HepG2 (cell line): ENCODE measurements around the gene F12. TPM values are rescaled to one million over a fixed set of nuclear protein-coding genes. Genes with fewer than 3 reads are reported as not detected.

ENCODE experiments used
- DNMT1 ChIP-seq: sonication (generic); formaldehyde crosslinking; IDR thresholded peaks from 2 replicates; pipeline ENCODE4 v1.5.1; 2020; ENCODE audit warnings: mild to moderate bottlenecking, missing genetic modification reagents
- FUBP1 ChIP-seq: sonication (generic); formaldehyde crosslinking; IDR thresholded peaks from 2 replicates; pipeline ENCODE4 v1.5.1; 2020; ENCODE audit warnings: missing genetic modification reagents, mild to moderate bottlenecking, borderline replicate concordance
- GFI1 ChIP-seq: sonication (generic); formaldehyde crosslinking; IDR thresholded peaks from 2 replicates; pipeline ENCODE4 v1.5.0; 2020; ENCODE audit warnings: missing genetic modification reagents, mild to moderate bottlenecking, borderline replicate concordance
- HNRNPH1 ChIP-seq: fragments of 200-400 bp; formaldehyde crosslinking; optimal IDR thresholded peaks from 2 replicates; pipeline ENCODE3; 2017; ENCODE audit warnings: mild to moderate bottlenecking, low read depth, low read length
- NR0B2 ChIP-seq: sonication (generic); formaldehyde crosslinking; IDR thresholded peaks from 2 replicates; pipeline ENCODE4 v1.4.0; 2020; ENCODE audit warnings: mild to moderate bottlenecking, missing genetic modification reagents
- ONECUT2 ChIP-seq: sonication (generic); formaldehyde crosslinking; IDR thresholded peaks from 2 replicates; pipeline ENCODE4 v1.4.0; 2020; ENCODE audit warnings: missing genetic modification reagents
- RCOR2 ChIP-seq: IDR thresholded peaks from 2 replicates; pipeline ENCODE4 v1.6.1; 2016; ENCODE audit warnings: missing biosample characterization, missing genetic modification reagents
- RNF2 ChIP-seq: fragments of 450-650 bp; conservative IDR thresholded peaks from 2 replicates; pipeline ENCODE4 v1.6.1; 2016; ENCODE audit warnings: low read depth
- SPEN ChIP-seq: sonication (generic); formaldehyde crosslinking; IDR thresholded peaks from 2 replicates; pipeline ENCODE4 v1.5.1; 2020; ENCODE audit warnings: low read depth, mild to moderate bottlenecking, missing genetic modification reagents
- TAF15 ChIP-seq: fragments of 200-400 bp; formaldehyde crosslinking; IDR thresholded peaks from one replicate; pipeline ENCODE4 v1.6.1; 2018; ENCODE audit warnings: mild to moderate bottlenecking, low read depth, low read length; ENCODE audit not compliant: poor library complexity, severe bottlenecking
- TEAD2 ChIP-seq: sonication (generic); formaldehyde crosslinking; IDR thresholded peaks from 2 replicates; pipeline ENCODE4 v1.9.0; 2021; ENCODE audit warnings: missing genetic modification reagents
- ZBTB33 ChIP-seq: sonication (generic); formaldehyde crosslinking; IDR thresholded peaks from 2 replicates; pipeline ENCODE4 v1.4.0; 2020; ENCODE audit warnings: missing genetic modification reagents
- ZBTB37 ChIP-seq: sonication (generic); formaldehyde crosslinking; IDR thresholded peaks from 2 replicates; pipeline ENCODE4 v1.4.0; 2020; ENCODE audit warnings: mild to moderate bottlenecking, missing genetic modification reagents
- ZNF142 ChIP-seq: sonication (generic); formaldehyde crosslinking; IDR thresholded peaks from 2 replicates; pipeline ENCODE4 v1.4.0; 2020; ENCODE audit warnings: missing genetic modification reagents
- ZNF251 ChIP-seq: sonication (generic); formaldehyde crosslinking; IDR thresholded peaks from 2 replicates; pipeline ENCODE4 v1.9.0; 2021; ENCODE audit warnings: mild to moderate bottlenecking, missing genetic modification reagents
- ZNF3 ChIP-seq: IDR thresholded peaks from 2 replicates; pipeline ENCODE4 v1.7.0; 2017; ENCODE audit warnings: inconsistent platforms
- ZNF343 ChIP-seq: sonication (generic); formaldehyde crosslinking; IDR thresholded peaks from 2 replicates; pipeline ENCODE4 v1.4.0; 2020; ENCODE audit warnings: mild to moderate bottlenecking, missing genetic modification reagents
- ZNF713 ChIP-seq: sonication (generic); formaldehyde crosslinking; IDR thresholded peaks from 2 replicates; pipeline ENCODE4 v1.4.0; 2020; ENCODE audit warnings: mild to moderate bottlenecking, missing genetic modification reagents
- polyA plus RNA-seq, 8 experiments: library from polyadenylated mRNA; depleted of rRNA in 3 of 8; stranded (reverse) in 7 of 8; unstranded in 1 of 8; fragments of >200 nt; fragmentation: Illumina TruSeq in 4 of 8; extraction: Trizol in 4 of 8; gene quantifications; 2 replicates each; pipeline versions ENCODE4 v1.2.1 to v1.2.3, GENCODE V29; 2011 to 2016; ENCODE audit warnings: low read depth in 4 of 8, missing spikeins in 1 of 8, mixed read lengths in 1 of 8; ENCODE audit not compliant: insufficient read depth in 1 of 8
- total RNA-seq, 5 experiments: library from RNA; depleted of rRNA; stranded (reverse); fragments of >200 nt; fragmentation: Illumina TruSeq; extraction: Trizol; gene quantifications; 2 replicates each; pipeline ENCODE4 v1.2.3, GENCODE V29; 2016; ENCODE audit warnings: low read depth in 1 of 5

F12 gene
- total and polyA plus RNA-seq, 2 of the 13 experiments (the other 11 are each of a cell fraction or from before 2014, with no cell fraction given) = 2.5 to 3.0 TPM

- no peak for TF ChIP-seq ZNF142 (CRISPR knock-in tag)
- no peak for TF ChIP-seq ZNF713
- TF ChIP-seq DNMT1 (CRISPR knock-in tag) = peak; percentile 54
- TF ChIP-seq NR0B2 (CRISPR knock-in tag) = peak; percentile 75
- peak; percentile 65; the same call in 1 of the 2 replicates for TF ChIP-seq SPEN
- no peak for TF ChIP-seq ZNF251 (CRISPR knock-in tag)
- peak; percentile 66; the same call in 1 of the 2 replicates for TF ChIP-seq RNF2
- no peak for TF ChIP-seq GFI1
- no peak for TF ChIP-seq ZBTB37
- TF ChIP-seq ZNF3 = no peak
- TF ChIP-seq TEAD2 (CRISPR knock-in tag) = no peak
- TF ChIP-seq ONECUT2 (CRISPR knock-in tag) = no peak
- no peak for TF ChIP-seq HNRNPH1
- TF ChIP-seq ZNF343 (CRISPR knock-in tag) = no peak
- TF ChIP-seq TAF15 = no peak
- TF ChIP-seq FUBP1 (CRISPR knock-in tag) = no peak
- peak; percentile 43; the same call in 1 of the 2 replicates for TF ChIP-seq RCOR2 (CRISPR knock-in tag)
- TF ChIP-seq ZBTB33 (CRISPR knock-in tag) = peak; percentile 83
Observed at GRCh38 chr5:177455036-177455660, 45.8 kb upstream of the F12 start (continued).
